GM23338 (cell line): ENCODE data around the gene CACNA1B. TPM values are rescaled to one million over a fixed set of nuclear protein-coding genes. Genes with fewer than 3 reads are reported as not detected.

ENCODE experiments used
- ATAC-seq: fragments of 200-7000 bp; cut with Tn5 transposase; 3 replicates; pipeline ENCODE4 v1.9.1; 2020
- DNase-seq: peaks from one replicate; pipeline ENCODE4 v3.0.0-alpha.2; 2015; ENCODE audit warnings: low spot score
- H2AFZ ChIP-seq: fragments of 200-600 bp; sonication (generic); 2 replicates; pipeline ENCODE4 v1.8.0; 2016; ENCODE audit warnings: antibody characterized with exemption, mild to moderate bottlenecking, moderate library complexity
- H3F3A ChIP-seq: fragments of 200-600 bp; sonication (generic); replicated peaks from 2 replicates; pipeline ENCODE4 v1.8.0; 2017; ENCODE audit warnings: antibody characterized with exemption, mixed run types, low read depth
- H3K27ac ChIP-seq: fragments of 200-600 bp; sonication (generic); 2 replicates; pipeline ENCODE4 v1.6.1; 2016; ENCODE audit warnings: low read depth
- H3K27me3 ChIP-seq: fragments of 200-600 bp; sonication (generic); 2 replicates; pipeline ENCODE4 v1.8.0; 2016; ENCODE audit warnings: mild to moderate bottlenecking, mixed run types, moderate library complexity; ENCODE audit not compliant: insufficient read depth
- H3K36me3 ChIP-seq: fragments of 200-600 bp; sonication (generic); 2 replicates; pipeline ENCODE4 v1.8.0; 2016; ENCODE audit warnings: mild to moderate bottlenecking; ENCODE audit not compliant: insufficient read depth
- H3K4me1 ChIP-seq: fragments of 200-600 bp; sonication (generic); 2 replicates; pipeline ENCODE4 v1.8.0; 2016; ENCODE audit warnings: mild to moderate bottlenecking, moderate library complexity; ENCODE audit not compliant: insufficient read depth
- H3K4me2 ChIP-seq: fragments of 200-600 bp; sonication (generic); 2 replicates; pipeline ENCODE4 v1.7.1; 2017; ENCODE audit warnings: mixed run types
- H3K4me3 ChIP-seq: fragments of 200-600 bp; sonication (generic); 2 replicates; pipeline ENCODE4 v1.6.1; 2016; ENCODE audit warnings: mixed run types
- H3K79me2 ChIP-seq: fragments of 200-600 bp; sonication (generic); replicated peaks from 2 replicates; pipeline ENCODE4 v1.8.0; 2017; ENCODE audit warnings: mild to moderate bottlenecking; ENCODE audit not compliant: insufficient read depth
- H3K9me2 ChIP-seq: fragments of 200-600 bp; sonication (generic); 2 replicates; pipeline ENCODE4 v1.8.0; 2017; ENCODE audit not compliant: insufficient read depth
- H4K20me1 ChIP-seq: fragments of 200-600 bp; sonication (generic); replicated peaks from 2 replicates; pipeline ENCODE4 v1.8.0; 2017; ENCODE audit warnings: mild to moderate bottlenecking; ENCODE audit not compliant: insufficient read depth
- H3K27ac Mint-ChIP-seq: 2 replicates; pipeline ENCODE4 v1.8.0; 2020; ENCODE audit warnings: inconsistent platforms, mild to moderate bottlenecking, moderate library complexity, mixed read lengths
- H3K27me3 Mint-ChIP-seq: 3 replicates; pipeline ENCODE4 v1.8.0; 2022; ENCODE audit warnings: low read depth, mild to moderate bottlenecking, moderate library complexity, mixed read lengths, inconsistent platforms; ENCODE audit not compliant: insufficient read depth, poor library complexity
- H3K36me3 Mint-ChIP-seq: 3 replicates; pipeline ENCODE4 v1.8.0; 2021; ENCODE audit warnings: low read depth, mild to moderate bottlenecking, inconsistent platforms, moderate library complexity, mixed read lengths
- H3K4me1 Mint-ChIP-seq: 3 replicates; pipeline ENCODE4 v1.8.0; 2020; ENCODE audit warnings: mild to moderate bottlenecking, inconsistent platforms, mixed read lengths
- H3K4me3 Mint-ChIP-seq: 3 replicates; pipeline ENCODE4 v1.8.0; 2021; ENCODE audit warnings: moderate library complexity, mild to moderate bottlenecking, inconsistent platforms, mixed read lengths
- H3K9me3 Mint-ChIP-seq: 3 replicates; pipeline ENCODE4 v1.8.0; 2020; ENCODE audit warnings: moderate library complexity, mild to moderate bottlenecking, inconsistent platforms, mixed read lengths
- CREB1 ChIP-seq: fragments of 250-450 bp; sonication (Bioruptor Pico); IDR thresholded peaks from 2 replicates; pipeline ENCODE4 v1.5.0; 2020; ENCODE audit warnings: low read depth, mild to moderate bottlenecking, moderate library complexity
- CTCF ChIP-seq, 2 experiments: fragments of 200-600 bp in 1 of 2; sonication (generic) in 1 of 2; conservative IDR thresholded peaks; 2 replicates each; pipeline versions ENCODE4 v1.5.1 to v1.6.1; 2016 to 2017; ENCODE audit warnings: antibody characterized with exemption in 2 of 2, low read depth in 2 of 2, mild to moderate bottlenecking in 2 of 2, moderate library complexity in 1 of 2
- ETS1 ChIP-seq: IDR thresholded peaks from 2 replicates; pipeline ENCODE4 v1.6.1; 2016; ENCODE audit warnings: antibody characterized with exemption
- EZH2 ChIP-seq: fragments of 200-600 bp; sonication (generic); IDR thresholded peaks from one replicate; pipeline ENCODE4 v1.8.0; 2017; ENCODE audit warnings: antibody characterized with exemption, mild to moderate bottlenecking, low read depth; ENCODE audit not compliant: unreplicated experiment
- EZH2phosphoT487 ChIP-seq: fragments of 200-600 bp; sonication (generic); IDR thresholded peaks from one replicate; pipeline ENCODE4 v1.8.1; 2018; ENCODE audit warnings: antibody characterized with exemption; ENCODE audit not compliant: unreplicated experiment
- JUNB ChIP-seq: IDR thresholded peaks from one replicate; pipeline ENCODE4 v1.6.1; 2016; ENCODE audit warnings: antibody characterized with exemption; ENCODE audit not compliant: unreplicated experiment
- NANOG ChIP-seq: IDR thresholded peaks from 2 replicates; pipeline ENCODE4 v1.6.1; 2016; ENCODE audit warnings: antibody characterized with exemption, borderline replicate concordance
- POLR2AphosphoS5 ChIP-seq: IDR thresholded peaks from 2 replicates; pipeline ENCODE4 v1.6.1; 2016; ENCODE audit warnings: antibody characterized with exemption, low read depth
- STAT1 ChIP-seq: IDR thresholded peaks from one replicate; pipeline ENCODE4 v1.6.1; 2016; ENCODE audit warnings: antibody characterized with exemption; ENCODE audit not compliant: unreplicated experiment
- ZNF114 ChIP-seq: fragments of 250-450 bp; sonication (Bioruptor Pico); IDR thresholded peaks from 2 replicates; pipeline ENCODE4 v1.5.0; 2020; ENCODE audit warnings: mild to moderate bottlenecking, moderate library complexity
- ZNF331 ChIP-seq: fragments of 250-450 bp; sonication (Bioruptor Pico); IDR thresholded peaks from 2 replicates; pipeline ENCODE4 v1.5.0; 2020; ENCODE audit warnings: low read depth, mild to moderate bottlenecking, moderate library complexity
- ZNF462 ChIP-seq: fragments of 250-450 bp; sonication (Bioruptor Pico); IDR thresholded peaks from 2 replicates; pipeline ENCODE4 v1.5.0; 2020; ENCODE audit warnings: mild to moderate bottlenecking, moderate library complexity
- polyA plus RNA-seq: library from polyadenylated mRNA; unstranded; fragments of >200 nt; fragmentation: Nextera tagmentation; extraction: Ambion mirVana; gene quantifications from 2 replicates; pipeline ENCODE4 v1.2.1, GENCODE V29; 2016
- total RNA-seq: library from RNA; depleted of rRNA; stranded (reverse); fragments of >200 nt; shearing (Covaris generic); gene quantifications from 2 replicates; pipeline ENCODE4 v1.2.3, GENCODE V29; 2014
- TF ChIP-seq, protein P1 (sequence below): IDR thresholded peaks from one replicate; pipeline ENCODE4 v1.6.1; 2018; ENCODE audit warnings: antibody characterized with exemption; ENCODE audit not compliant: unreplicated experiment

Gene CACNA1B
- total and polyA plus RNA-seq, 2 experiments from 2014 or later: 1.1 to 10.4 TPM

DNA sequence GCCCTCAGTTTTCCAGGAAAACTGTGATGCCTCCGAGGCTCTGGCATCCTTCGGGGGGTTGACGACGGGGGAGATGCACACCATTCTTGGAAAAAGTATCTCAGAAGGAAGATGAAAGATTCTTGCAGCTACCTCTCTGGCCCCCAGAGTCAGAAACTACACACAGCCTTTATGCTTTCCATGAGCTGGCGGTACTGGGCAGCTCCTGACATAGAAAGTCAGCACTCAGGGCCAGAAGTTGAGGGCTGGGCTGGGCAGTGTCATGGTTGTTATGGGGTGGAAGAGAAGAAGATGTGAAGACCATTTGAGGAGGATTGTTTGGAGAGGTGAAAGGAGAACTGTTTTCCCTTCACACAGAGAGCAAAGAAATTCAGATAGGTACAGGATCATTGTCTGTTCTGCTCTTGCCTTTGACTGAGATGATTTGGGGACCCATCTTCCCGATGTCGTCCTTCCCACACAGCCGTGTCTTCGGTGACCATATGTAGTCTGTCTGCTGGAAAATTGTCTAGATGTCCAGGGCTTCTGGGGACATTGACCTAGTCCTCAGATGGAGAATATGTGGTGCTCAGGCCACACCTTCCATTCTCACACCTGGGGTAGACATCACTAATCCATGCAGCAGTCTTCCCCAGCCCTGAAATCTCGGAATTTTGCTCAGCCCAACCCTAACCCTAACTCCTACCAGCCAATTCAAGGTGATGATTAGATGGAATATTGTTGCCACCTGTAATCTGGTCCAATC, 237.1 kb downstream of the CACNA1B start:
- Histone ChIP-seq H3K4me3 (no peak overlapping the region), H2AFZ (no peak overlapping the region), H3K36me3 (no peaks in the 10 kb centered on the region), H3K27ac (no peak overlapping the region), H3K4me2 (no peak overlapping the region), H3K27me3 (no peaks in the 10 kb centered on the region), H3K79me2 (no peaks in the 10 kb centered on the region), H3K9me2 (no peaks in the 10 kb centered on the region), H3F3A (no peaks in the 10 kb centered on the region), H4K20me1 (no peaks in the 10 kb centered on the region), H3K4me1 (no peaks in the 10 kb centered on the region)
- DNase-seq (no peak), ATAC-seq (no peak)
- H3K4me1 Mint-ChIP-seq: no peaks in the 10 kb centered on the region; the same call in 2 of the 3 replicates
- H3K9me3 Mint-ChIP-seq: peaks cover 50% of the 10 kb centered on the region
- no peak overlapping the region for H3K4me3 Mint-ChIP-seq
- peaks cover 13% of the 10 kb centered on the region for H3K27me3 Mint-ChIP-seq
- no peak overlapping the region for H3K27ac Mint-ChIP-seq
- TF ChIP-seq STAT1: no peak
- no peak for TF ChIP-seq NANOG
- no peak for TF ChIP-seq POLR2AphosphoS5
- no peak for TF ChIP-seq ZNF462 (CRISPR knock-in tag)
- TF ChIP-seq EZH2: no peak
- no peak for TF ChIP-seq ZNF331 (CRISPR knock-in tag)
- TF ChIP-seq, protein P1, sequence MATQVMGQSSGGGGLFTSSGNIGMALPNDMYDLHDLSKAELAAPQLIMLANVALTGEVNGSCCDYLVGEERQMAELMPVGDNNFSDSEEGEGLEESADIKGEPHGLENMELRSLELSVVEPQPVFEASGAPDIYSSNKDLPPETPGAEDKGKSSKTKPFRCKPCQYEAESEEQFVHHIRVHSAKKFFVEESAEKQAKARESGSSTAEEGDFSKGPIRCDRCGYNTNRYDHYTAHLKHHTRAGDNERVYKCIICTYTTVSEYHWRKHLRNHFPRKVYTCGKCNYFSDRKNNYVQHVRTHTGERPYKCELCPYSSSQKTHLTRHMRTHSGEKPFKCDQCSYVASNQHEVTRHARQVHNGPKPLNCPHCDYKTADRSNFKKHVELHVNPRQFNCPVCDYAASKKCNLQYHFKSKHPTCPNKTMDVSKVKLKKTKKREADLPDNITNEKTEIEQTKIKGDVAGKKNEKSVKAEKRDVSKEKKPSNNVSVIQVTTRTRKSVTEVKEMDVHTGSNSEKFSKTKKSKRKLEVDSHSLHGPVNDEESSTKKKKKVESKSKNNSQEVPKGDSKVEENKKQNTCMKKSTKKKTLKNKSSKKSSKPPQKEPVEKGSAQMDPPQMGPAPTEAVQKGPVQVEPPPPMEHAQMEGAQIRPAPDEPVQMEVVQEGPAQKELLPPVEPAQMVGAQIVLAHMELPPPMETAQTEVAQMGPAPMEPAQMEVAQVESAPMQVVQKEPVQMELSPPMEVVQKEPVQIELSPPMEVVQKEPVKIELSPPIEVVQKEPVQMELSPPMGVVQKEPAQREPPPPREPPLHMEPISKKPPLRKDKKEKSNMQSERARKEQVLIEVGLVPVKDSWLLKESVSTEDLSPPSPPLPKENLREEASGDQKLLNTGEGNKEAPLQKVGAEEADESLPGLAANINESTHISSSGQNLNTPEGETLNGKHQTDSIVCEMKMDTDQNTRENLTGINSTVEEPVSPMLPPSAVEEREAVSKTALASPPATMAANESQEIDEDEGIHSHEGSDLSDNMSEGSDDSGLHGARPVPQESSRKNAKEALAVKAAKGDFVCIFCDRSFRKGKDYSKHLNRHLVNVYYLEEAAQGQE: no peak
- TF ChIP-seq JUNB: no peak
- no peak for TF ChIP-seq CREB1
- TF ChIP-seq CTCF (conservative IDR thresholded peaks at IDR 0.05; ENCODE audit: low read depth in 2 of 2): no peak
- TF ChIP-seq ZNF114 (CRISPR knock-in tag): no peak
- no peak for TF ChIP-seq EZH2phosphoT487
- no peak for TF ChIP-seq ETS1
- H3K36me3 Mint-ChIP-seq: peaks cover 53% of the 10 kb centered on the region
